Measurements from ENCODE around the gene PRTN3.

DNA sequence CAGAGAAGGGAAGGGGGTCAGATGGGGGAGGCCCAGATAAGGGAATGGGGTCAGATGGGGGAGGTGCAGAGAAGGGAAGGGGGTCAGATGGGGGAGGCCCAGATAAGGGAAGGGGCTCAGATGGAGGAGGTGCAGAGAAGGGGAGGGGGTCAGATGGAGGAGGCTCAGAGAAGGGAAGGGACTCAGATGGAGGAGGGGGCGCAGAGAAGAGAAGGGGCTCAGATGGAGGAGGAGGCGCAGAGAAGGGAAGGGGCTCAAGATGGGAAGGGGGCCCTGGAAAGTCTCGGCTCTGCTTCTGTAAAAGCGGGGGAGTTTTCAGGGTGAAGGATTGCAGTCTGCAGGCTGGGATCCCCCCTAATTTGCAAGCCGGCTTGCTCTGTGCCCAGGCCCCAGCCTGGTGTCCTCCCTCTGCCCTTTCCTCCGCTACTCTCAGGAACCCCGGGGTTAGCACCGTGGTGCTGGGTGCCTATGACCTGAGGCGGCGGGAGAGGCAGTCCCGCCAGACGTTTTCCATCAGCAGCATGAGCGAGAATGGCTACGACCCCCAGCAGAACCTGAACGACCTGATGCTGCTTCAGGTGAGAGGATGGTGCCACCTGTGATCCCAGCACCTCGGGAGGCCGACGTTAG lies 11.6 kb upstream of the PRTN3 start:
- TF ChIP-seq, protein P1, sequence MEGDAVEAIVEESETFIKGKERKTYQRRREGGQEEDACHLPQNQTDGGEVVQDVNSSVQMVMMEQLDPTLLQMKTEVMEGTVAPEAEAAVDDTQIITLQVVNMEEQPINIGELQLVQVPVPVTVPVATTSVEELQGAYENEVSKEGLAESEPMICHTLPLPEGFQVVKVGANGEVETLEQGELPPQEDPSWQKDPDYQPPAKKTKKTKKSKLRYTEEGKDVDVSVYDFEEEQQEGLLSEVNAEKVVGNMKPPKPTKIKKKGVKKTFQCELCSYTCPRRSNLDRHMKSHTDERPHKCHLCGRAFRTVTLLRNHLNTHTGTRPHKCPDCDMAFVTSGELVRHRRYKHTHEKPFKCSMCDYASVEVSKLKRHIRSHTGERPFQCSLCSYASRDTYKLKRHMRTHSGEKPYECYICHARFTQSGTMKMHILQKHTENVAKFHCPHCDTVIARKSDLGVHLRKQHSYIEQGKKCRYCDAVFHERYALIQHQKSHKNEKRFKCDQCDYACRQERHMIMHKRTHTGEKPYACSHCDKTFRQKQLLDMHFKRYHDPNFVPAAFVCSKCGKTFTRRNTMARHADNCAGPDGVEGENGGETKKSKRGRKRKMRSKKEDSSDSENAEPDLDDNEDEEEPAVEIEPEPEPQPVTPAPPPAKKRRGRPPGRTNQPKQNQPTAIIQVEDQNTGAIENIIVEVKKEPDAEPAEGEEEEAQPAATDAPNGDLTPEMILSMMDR (IDR thresholded peaks at IDR 0.05 in 2 of 3, conservative IDR thresholded peaks at IDR 0.05 in 1 of 3; ENCODE audit: borderline replicate concordance in 1 of 3, insufficient read depth in 1 of 3, low read depth in 2 of 3, low read length in 2 of 3) = no peak
- TF ChIP-seq EZH2 (IDR thresholded peaks at IDR 0.05) (no peak), RAD21 (IDR thresholded peaks at IDR 0.05; ENCODE audit: low read depth) (no peak)

All from HCT116 (cell line).